ENCODE results near the gene CDH24. TPM values are rescaled to one million over a fixed set of nuclear protein-coding genes. Genes with fewer than 3 reads are reported as not detected.

The CDH24 gene
- total and polyA plus RNA-seq, 2 of the 13 experiments (the other 11 are each of a cell fraction or from before 2014, with no cell fraction given), result 0.69 to 0.99 TPM

DNA sequence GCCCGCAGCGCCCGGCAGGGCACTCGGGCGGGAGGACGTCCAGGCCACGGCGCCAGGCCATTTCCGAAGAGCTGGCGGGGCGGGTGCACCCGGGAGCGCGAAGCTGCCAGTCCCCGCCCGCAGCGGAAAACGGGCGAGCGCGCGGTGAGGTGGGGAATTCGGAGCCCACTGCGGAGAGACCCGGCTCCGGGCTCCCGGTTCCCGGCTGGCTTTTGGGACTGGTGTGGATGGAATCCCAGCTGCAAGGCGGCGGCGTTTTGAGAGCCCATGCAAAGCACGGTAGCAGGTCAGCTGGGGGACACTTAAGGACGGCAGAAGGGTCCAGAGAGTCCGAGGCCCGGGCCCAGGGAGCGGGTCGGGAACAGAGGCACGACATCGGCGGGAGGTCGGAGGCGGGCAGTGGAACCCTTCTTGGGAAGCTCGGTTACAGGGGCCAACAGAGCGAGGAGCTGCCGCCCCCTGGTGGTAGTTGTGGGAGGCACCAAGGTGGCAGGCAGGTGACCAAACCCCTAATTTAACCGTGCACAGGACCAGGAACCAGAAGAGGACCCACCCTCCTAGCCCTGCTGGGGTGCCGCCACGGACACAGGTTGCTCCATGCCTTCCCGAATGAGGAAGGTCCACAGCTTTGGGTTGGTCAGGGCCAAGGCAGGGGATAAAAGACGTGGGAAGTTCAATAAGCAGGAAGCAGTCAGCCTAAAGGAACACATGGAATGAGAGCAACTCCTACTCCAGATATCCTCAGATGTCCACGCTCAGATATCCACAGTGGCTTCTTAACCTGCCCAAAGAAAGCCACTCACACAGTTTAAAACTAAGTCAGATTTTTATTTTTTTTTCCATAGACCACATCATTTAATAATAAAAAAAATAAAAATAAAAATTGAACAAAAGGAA is 685 bp upstream of the CDH24 start:
- POLR2A ChIA-PET, result interaction anchor here (0.6 to 7.4 kb wide), 29 partner anchors 11 to 263 kb away, joined by 3 to 72 read pairs (median 5); partner anchors contain the start of genes ACIN1, AJUBA, BCL2L2 and C14orf119
- peak overlapping the region; percentile 40; the same call in 1 of the 2 replicates for H3K9ac ChIP-seq (ENCODE audit: insufficient read depth, low read depth, low read length)
- peak; percentile 87 for FAIRE-seq
- peak; percentile 94 for TF ChIP-seq RBM39 (IDR thresholded peaks at IDR 0.05; ENCODE audit: low read depth, low read length, poor library complexity, severe bottlenecking)
- peak; percentile 88 for TF ChIP-seq MYC (CRISPR knock-in tag; IDR thresholded peaks at IDR 0.05; ENCODE audit: borderline replicate concordance)
- TF ChIP-seq KMT2B (CRISPR knock-in tag; IDR thresholded peaks at IDR 0.05), result peak; percentile 66
- TF ChIP-seq PAF1 (CRISPR knock-in tag; IDR thresholded peaks at IDR 0.05), result peak; percentile 95
- no peak; the same call in 1 of the 2 replicates for TF ChIP-seq ZNF652 (CRISPR knock-in tag; IDR thresholded peaks at IDR 0.05; ENCODE audit: borderline replicate concordance, low read depth)
- peak; percentile 25; the same call in 1 of the 2 replicates for TF ChIP-seq IRX3 (CRISPR knock-in tag; IDR thresholded peaks at IDR 0.05; ENCODE audit: borderline replicate concordance, low read depth)
- TF ChIP-seq JARID2 (CRISPR knock-in tag; IDR thresholded peaks at IDR 0.05; ENCODE audit: insufficient replicate concordance), result peak; percentile 89
- TF ChIP-seq RBM22 (optimal IDR thresholded peaks at IDR 0.05; ENCODE audit: low read length), result peak; percentile 100
- TF ChIP-seq ZNF839 (CRISPR knock-in tag; IDR thresholded peaks at IDR 0.05; ENCODE audit: borderline replicate concordance), result peak; percentile 99; the same call in 1 of the 2 replicates
- TF ChIP-seq, protein P1, sequence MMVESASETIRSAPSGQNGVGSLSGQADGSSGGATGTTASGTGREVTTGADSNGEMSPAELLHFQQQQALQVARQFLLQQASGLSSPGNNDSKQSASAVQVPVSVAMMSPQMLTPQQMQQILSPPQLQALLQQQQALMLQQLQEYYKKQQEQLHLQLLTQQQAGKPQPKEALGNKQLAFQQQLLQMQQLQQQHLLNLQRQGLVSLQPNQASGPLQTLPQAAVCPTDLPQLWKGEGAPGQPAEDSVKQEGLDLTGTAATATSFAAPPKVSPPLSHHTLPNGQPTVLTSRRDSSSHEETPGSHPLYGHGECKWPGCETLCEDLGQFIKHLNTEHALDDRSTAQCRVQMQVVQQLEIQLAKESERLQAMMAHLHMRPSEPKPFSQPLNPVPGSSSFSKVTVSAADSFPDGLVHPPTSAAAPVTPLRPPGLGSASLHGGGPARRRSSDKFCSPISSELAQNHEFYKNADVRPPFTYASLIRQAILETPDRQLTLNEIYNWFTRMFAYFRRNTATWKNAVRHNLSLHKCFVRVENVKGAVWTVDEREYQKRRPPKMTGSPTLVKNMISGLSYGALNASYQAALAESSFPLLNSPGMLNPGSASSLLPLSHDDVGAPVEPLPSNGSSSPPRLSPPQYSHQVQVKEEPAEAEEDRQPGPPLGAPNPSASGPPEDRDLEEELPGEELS (CRISPR knock-in tag; IDR thresholded peaks at IDR 0.05), result peak; percentile 56; the same call in 1 of the 2 replicates
- TF ChIP-seq, protein P2, sequence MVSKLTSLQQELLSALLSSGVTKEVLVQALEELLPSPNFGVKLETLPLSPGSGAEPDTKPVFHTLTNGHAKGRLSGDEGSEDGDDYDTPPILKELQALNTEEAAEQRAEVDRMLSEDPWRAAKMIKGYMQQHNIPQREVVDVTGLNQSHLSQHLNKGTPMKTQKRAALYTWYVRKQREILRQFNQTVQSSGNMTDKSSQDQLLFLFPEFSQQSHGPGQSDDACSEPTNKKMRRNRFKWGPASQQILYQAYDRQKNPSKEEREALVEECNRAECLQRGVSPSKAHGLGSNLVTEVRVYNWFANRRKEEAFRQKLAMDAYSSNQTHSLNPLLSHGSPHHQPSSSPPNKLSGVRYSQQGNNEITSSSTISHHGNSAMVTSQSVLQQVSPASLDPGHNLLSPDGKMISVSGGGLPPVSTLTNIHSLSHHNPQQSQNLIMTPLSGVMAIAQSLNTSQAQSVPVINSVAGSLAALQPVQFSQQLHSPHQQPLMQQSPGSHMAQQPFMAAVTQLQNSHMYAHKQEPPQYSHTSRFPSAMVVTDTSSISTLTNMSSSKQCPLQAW (CRISPR knock-in tag; IDR thresholded peaks at IDR 0.05), result peak; percentile 94
- TF ChIP-seq ZNF333 (CRISPR knock-in tag; IDR thresholded peaks at IDR 0.05; ENCODE audit: borderline replicate concordance), result peak; percentile 93; the same call in 1 of the 2 replicates

More for the DNA sequence above, 685 bp upstream of the CDH24 start:
- ATAC-seq, result peak; percentile 71
- peaks cover 0 to 6% of the 10 kb centered on the region in 2 experiments; a peak in 1 of 5 replicates for H3K27me3 ChIP-seq (ENCODE audit: control insufficient read depth in 1 of 2, insufficient read depth in 2 of 2, low read length in 2 of 2)
- H3K79me2 ChIP-seq (ENCODE audit: insufficient read depth, low read length), result no peaks in the 10 kb centered on the region
- no TSS peak for BruUV-seq (replicated peaks)
- in situ Hi-C loops (cut with HindIII; ENCODE audit: extremely low pct_ligation_motif_present, low pct_unique_long_range_greater_than_20kb), result no loop called here
- H3K27ac ChIP-seq (ENCODE audit: extremely low read length, insufficient read depth, low read length), result no peak overlapping the region
- intact Hi-C loops (cut with micrococcal nuclease; ENCODE audit: unreplicated experiment), result loop anchor here (1.0 kb wide), 5 partner anchors 51 to 501 kb away; no protein-coding TSS in a partner anchor
- H3K4me3 ChIP-seq (replicated peaks in 1 of 3; ENCODE audit: insufficient read depth in 1 of 3, low read depth in 2 of 3, low read length in 3 of 3), result peak overlapping the region; percentile 55 to 88 (median 64)
- peak overlapping the region; percentile 98 for H3K4me2 ChIP-seq (ENCODE audit: low read depth, low read length)
- peaks cover 13% of the 10 kb centered on the region; the same call in 1 of the 2 replicates for H4K20me1 ChIP-seq (ENCODE audit: insufficient read depth, low read length)
- CTCF ChIA-PET (ENCODE audit: low intra/inter-chr PET ratio, low total read pairs), result interaction anchor here (0.9 to 8.5 kb wide), 15 partner anchors 11 to 501 kb away, joined by 3 to 173 read pairs (median 4); partner anchors contain the start of gene AJUBA
- peaks cover 33 to 36% of the 10 kb centered on the region in 2 experiments for H3K36me3 ChIP-seq (replicated peaks in 1 of 2; ENCODE audit: control insufficient read depth in 1 of 2, insufficient read depth in 2 of 2, low read length in 2 of 2)
- 4% methylated on average over 47 of the region's 51 CpGs for WGBS (ENCODE audit: low lambda C conversion rate)
- peak; percentile 92 for DNase-seq (ENCODE audit: low spot score)
- H2AFZ ChIP-seq (ENCODE audit: low read length), result no peak overlapping the region
- no peaks in the 10 kb centered on the region for H3K9me3 ChIP-seq (ENCODE audit: low read length)
- peaks cover 29% of the 10 kb centered on the region for H3K4me1 ChIP-seq (ENCODE audit: insufficient read depth, low read length)
